Fibroblast of pulmonary artery (primary cell): ENCODE data around the gene TCF19.
"Not testable (repeated sequence)": the region's sequence is repeated elsewhere in the genome, so short reads cannot be mapped to it uniquely, and the experiment has no call there.

Experiments used
- DNase-seq: peaks from one replicate; pipeline ENCODE4 v3.0.0-alpha.2; 2010; ENCODE audit warnings: low read depth
- H3K4me3 ChIP-seq: replicated peaks from 2 replicates; pipeline ENCODE4 v1.5.1; 2011; ENCODE audit warnings: low read depth, mild to moderate bottlenecking, control low read depth, low read length, moderate library complexity
- CTCF ChIP-seq: IDR thresholded peaks from 2 replicates; pipeline ENCODE4 v1.5.1; 2011; ENCODE audit warnings: mild to moderate bottlenecking, control low read depth, low read length, inconsistent platforms; ENCODE audit errors: missing control alignments

TCF19 gene

GRCh38 chr6:31187780-31188194, 29.4 kb downstream of the TCF19 start:
- DNase-seq = no peak
- TF ChIP-seq CTCF = no peak
- no peak overlapping the region for H3K4me3 ChIP-seq

- not testable (repeated sequence) for DNase-seq, H3K4me3 ChIP-seq
Observed at GRCh38 chr6:31189223-31189622, 30.8 kb downstream of the TCF19 start.

- TF ChIP-seq CTCF = no peak
- no peak overlapping the region for H3K4me3 ChIP-seq
- DNase-seq = no peak
Observed at GRCh38 chr6:31190488-31190887, 32.1 kb downstream of the TCF19 start.

- TF ChIP-seq CTCF = peak; percentile 69
- DNase-seq = peak; percentile 81
- not testable (repeated sequence) for H3K4me3 ChIP-seq
Observed at GRCh38 chr6:31192431-31193105, 34.2 kb downstream of the TCF19 start.

- no peak overlapping the region for H3K4me3 ChIP-seq
- no peak for DNase-seq
- TF ChIP-seq CTCF = no peak
Observed at GRCh38 chr6:31193206-31193605, 34.8 kb downstream of the TCF19 start.

GRCh38 chr6:31194061-31194834, 35.9 kb downstream of the TCF19 start:
- TF ChIP-seq CTCF = no peak
- DNase-seq = no peak
- H3K4me3 ChIP-seq = no peak overlapping the region

GRCh38 chr6:31195308-31195979, 37.1 kb downstream of the TCF19 start:
- H3K4me3 ChIP-seq, DNase-seq: not testable (repeated sequence)

- not testable (repeated sequence) for DNase-seq
- peak overlapping the region; percentile 75 for H3K4me3 ChIP-seq
Observed at GRCh38 chr6:31196251-31197022, 38.0 kb downstream of the TCF19 start.
